Kidney epithelial cell (primary cell): Measurements from ENCODE around the gene LITAFD. TPM values are rescaled to one million over a fixed set of nuclear protein-coding genes. Genes with fewer than 3 reads are reported as not detected.

ENCODE experiments used
- DNase-seq: peaks from one replicate; pipeline ENCODE4 v3.0.0-alpha.2; 2010; ENCODE audit warnings: low read depth
- H3K27me3 ChIP-seq: 2 replicates; pipeline ENCODE4 v1.6.0; 2011; ENCODE audit warnings: low read length; ENCODE audit not compliant: control insufficient read depth, insufficient read depth
- H3K36me3 ChIP-seq: 2 replicates; pipeline ENCODE4 v1.5.1; 2011; ENCODE audit warnings: low read length; ENCODE audit not compliant: control insufficient read depth, insufficient read depth
- H3K4me3 ChIP-seq: 2 replicates; pipeline ENCODE4 v1.5.1; 2011; ENCODE audit warnings: low read depth, mild to moderate bottlenecking, control low read depth, low read length
- CTCF ChIP-seq: IDR thresholded peaks from 2 replicates; pipeline ENCODE4 v1.5.1; 2011; ENCODE audit warnings: mild to moderate bottlenecking, moderate library complexity, low read length, control low read depth, inconsistent platforms; ENCODE audit not compliant: insufficient read depth, poor library complexity, severe bottlenecking
- total RNA-seq: library from RNA; depleted of rRNA; stranded (reverse); fragments of >200 nt; gene quantifications from 2 replicates; pipeline ENCODE4 v1.2.3, GENCODE V29; 2015

The LITAFD gene
- total RNA-seq, 1 donor from 2014 or later = not detected

GRCh38 chr16:8924214-8924613 lies 42.1 kb downstream of the LITAFD start:
- no peak for TF ChIP-seq CTCF
- H3K36me3 ChIP-seq = peaks cover 2% of the 10 kb centered on the region
- DNase-seq = no peak

GRCh38 chr16:8925455-8925854 lies 43.3 kb downstream of the LITAFD start:
- no peaks in the 10 kb centered on the region for H3K27me3 ChIP-seq
- TF ChIP-seq CTCF = no peak
- peaks cover 2% of the 10 kb centered on the region for H3K36me3 ChIP-seq
- H3K4me3 ChIP-seq = no peak overlapping the region
- no peak for DNase-seq

More at GRCh38 chr16:8924214-8924613, 42.1 kb downstream of the LITAFD start:
- Histone ChIP-seq H3K4me3 (no peak overlapping the region), H3K27me3 (no peaks in the 10 kb centered on the region)

GRCh38 chr16:8926827-8927226 lies 44.7 kb downstream of the LITAFD start:
- no peak for TF ChIP-seq CTCF
- H3K36me3 ChIP-seq = peaks cover 2% of the 10 kb centered on the region
- no peaks in the 10 kb centered on the region for H3K27me3 ChIP-seq
- no peak overlapping the region for H3K4me3 ChIP-seq
- no peak for DNase-seq

- no peak for TF ChIP-seq CTCF
- Histone ChIP-seq H3K4me3 (no peak overlapping the region), H3K36me3 (peaks cover 2% of the 10 kb centered on the region), H3K27me3 (no peaks in the 10 kb centered on the region)
- DNase-seq = no peak
These were observed 46.4 kb downstream of the LITAFD start for GRCh38 chr16:8928467-8928957.

- no peak overlapping the region for H3K4me3 ChIP-seq
- peaks cover 2% of the 10 kb centered on the region for H3K36me3 ChIP-seq
- TF ChIP-seq CTCF = no peak
- DNase-seq = no peak
- no peaks in the 10 kb centered on the region for H3K27me3 ChIP-seq
These were observed 47.1 kb downstream of the LITAFD start for GRCh38 chr16:8929086-8929748.

GRCh38 chr16:8931859-8932258 lies 49.7 kb downstream of the LITAFD start:
- no peaks in the 10 kb centered on the region for H3K36me3 ChIP-seq
- no peak for TF ChIP-seq CTCF
- no peak for DNase-seq
- H3K4me3 ChIP-seq = no peak overlapping the region
- no peaks in the 10 kb centered on the region for H3K27me3 ChIP-seq
